Sigmoid colon (tissue), 7 donors: ENCODE measurements around the gene EXT2. TPM values are rescaled to one million over a fixed set of nuclear protein-coding genes. Genes with fewer than 3 reads are reported as not detected.

ENCODE experiments used
- DNase-seq: peaks from one replicate; pipeline ENCODE4 v3.0.0-alpha.2; 2019
- H3K27ac ChIP-seq, 4 donors: fragments of 200-600 bp; sonication (generic); one replicate each; pipeline ENCODE4 v1.5.1; 2016 to 2019; ENCODE audit warnings: mild to moderate bottlenecking in 1 of 4
- H3K27me3 ChIP-seq, 3 donors: fragments of 200-600 bp; sonication (generic); one replicate each; pipeline ENCODE4 v1.5.1; 2019; ENCODE audit warnings: mild to moderate bottlenecking in 1 of 3
- H3K36me3 ChIP-seq, 4 donors: fragments of 200-600 bp; sonication (generic); one replicate each; pipeline ENCODE4 v1.5.1; 2016 to 2019
- H3K4me1 ChIP-seq, 4 donors: fragments of 200-600 bp; sonication (generic); one replicate each; pipeline ENCODE4 v1.5.1; 2017 to 2019
- H3K4me3 ChIP-seq, 4 donors: fragments of 200-600 bp; sonication (generic); one replicate each; pipeline ENCODE4 v1.5.1; 2017 to 2019; ENCODE audit warnings: mild to moderate bottlenecking in 2 of 4, moderate library complexity in 1 of 4
- H3K9me3 ChIP-seq, 4 donors: fragments of 200-600 bp in 3 of 4; sonication (generic) in 3 of 4; one replicate each; pipeline versions ENCODE4 v1.5.1 to v1.6.1; 2013 to 2019
- CTCF ChIP-seq, 4 experiments: fragments of 450-650 bp in 3 of 4; fragments of 200-600 bp in 1 of 4; IDR thresholded peaks; one replicate each; pipeline ENCODE4 v1.5.1; 2016 to 2019; ENCODE audit warnings: antibody characterized with exemption in 4 of 4, mild to moderate bottlenecking in 3 of 4, moderate library complexity in 2 of 4
- EP300 ChIP-seq, 4 donors: sonication (generic); formaldehyde crosslinking; IDR thresholded peaks; one replicate each; pipeline ENCODE4 v1.6.1; 2017; ENCODE audit warnings: antibody characterized with exemption in 4 of 4
- POLR2A ChIP-seq, 2 donors: fragments of 450-650 bp; IDR thresholded peaks; one replicate each; pipeline ENCODE4 v1.6.1; 2016; ENCODE audit warnings: antibody characterized with exemption in 2 of 2, mild to moderate bottlenecking in 2 of 2, moderate library complexity in 2 of 2
- POLR2AphosphoS5 ChIP-seq, 4 donors: sonication (generic); formaldehyde crosslinking; IDR thresholded peaks; one replicate each; pipeline ENCODE4 v1.6.1; 2017; ENCODE audit warnings: antibody characterized with exemption in 4 of 4
- WGBS, 2 donors: extraction: QIAGEN DNeasy Blood & Tissue Kit; methylation state at CpG; one replicate each; pipeline ENCODE4 v1.1.7; 2013; 5-methylcytosine and 5-hydroxymethylcytosine counted together
- intact Hi-C: fragments of 100-400 bp; cut with DNase I; formaldehyde crosslinking; loops from one replicate; pipeline ENCODE4 v1.15.1; 2023
- polyA plus RNA-seq, 3 donors: library from polyadenylated mRNA; stranded (reverse); fragments of 200-250 nt; gene quantifications; one replicate each; pipeline ENCODE4 v1.2.3, GENCODE V29; 2013
- total RNA-seq, 4 donors: library from RNA; depleted of rRNA; stranded (reverse); fragments of >200 nt; gene quantifications; one replicate each; pipeline ENCODE4 v1.1.0, GENCODE V29; 2016
- donor health status: healthy with polysubstance abuse.
- donor health status: Bipolar disorder and iron deficiency.
- donor health status: healthy.

Gene EXT2
- total and polyA plus RNA-seq, 7 donors, result 6.6 to 68.1 (median 46.3) TPM

- DNase-seq, result no peak
- intact Hi-C loops, result no loop called here
- TF ChIP-seq POLR2A (IDR thresholded peaks at IDR 0.05) (no peak), CTCF (IDR thresholded peaks at IDR 0.05) (no peak), EP300 (IDR thresholded peaks at IDR 0.05) (no peak), POLR2AphosphoS5 (IDR thresholded peaks at IDR 0.05) (no peak)
- Histone ChIP-seq H3K9me3 (no peaks in the 10 kb centered on the region), H3K4me1 (peaks cover 0 to 14% (median 10%) of the 10 kb centered on the region in 4 donors), H3K27me3 (no peaks in the 10 kb centered on the region), H3K27ac (no peak overlapping the region), H3K4me3 (no peak overlapping the region), H3K36me3 (peaks cover 0 to 8% (median 4%) of the 10 kb centered on the region in 4 donors)
- WGBS, 2 donors, result 48 to 83% methylated on average over 5 of the region's 5 CpGs
These were observed 81.2 kb downstream of the EXT2 start for GRCh38 chr11:44176546-44177213.

- no peaks in the 10 kb centered on the region for H3K27me3 ChIP-seq
- intact Hi-C loops, result no loop called here
- 89 to 92% methylated on average over 1 of the region's 1 CpG for WGBS, 2 donors
These were observed 82.4 kb downstream of the EXT2 start for GRCh38 chr11:44177905-44178304.

GRCh38 chr11:44178381-44178780 is 82.9 kb downstream of the EXT2 start:
- WGBS, 2 donors, result 57 to 70% methylated on average over 3 of the region's 3 CpGs
- H3K27ac ChIP-seq, result no peak overlapping the region
- H3K4me3 ChIP-seq, result no peak overlapping the region
- H3K4me1 ChIP-seq, result peaks cover 0 to 14% (median 10%) of the 10 kb centered on the region in 4 donors
- no peak for DNase-seq
- H3K36me3 ChIP-seq, result peaks cover 0 to under 1% (median 0%) of the 10 kb centered on the region in 4 donors
- intact Hi-C loops, result no loop called here
- H3K27me3 ChIP-seq, result no peaks in the 10 kb centered on the region
- no peaks in the 10 kb centered on the region for H3K9me3 ChIP-seq
- TF ChIP-seq EP300 (IDR thresholded peaks at IDR 0.05), result no peak
- TF ChIP-seq CTCF (IDR thresholded peaks at IDR 0.05), result no peak
- no peak for TF ChIP-seq POLR2AphosphoS5 (IDR thresholded peaks at IDR 0.05)
- no peak for TF ChIP-seq POLR2A (IDR thresholded peaks at IDR 0.05)

More at GRCh38 chr11:44177905-44178304, 82.4 kb downstream of the EXT2 start:
- Histone ChIP-seq H3K4me1 (peaks cover 0 to 14% (median 10%) of the 10 kb centered on the region in 4 donors), H3K4me3 (no peak overlapping the region), H3K36me3 (peaks cover 0 to 5% (median under 1%) of the 10 kb centered on the region in 4 donors), H3K27ac (no peak overlapping the region), H3K9me3 (no peaks in the 10 kb centered on the region)
- no peak for DNase-seq
- TF ChIP-seq POLR2A (IDR thresholded peaks at IDR 0.05) (no peak), CTCF (IDR thresholded peaks at IDR 0.05) (no peak), EP300 (IDR thresholded peaks at IDR 0.05) (no peak), POLR2AphosphoS5 (IDR thresholded peaks at IDR 0.05) (no peak)

- no peak overlapping the region for H3K4me3 ChIP-seq
- H3K9me3 ChIP-seq, result peaks cover 0 to 2% (median 0%) of the 10 kb centered on the region in 4 donors
- H3K27me3 ChIP-seq, result no peaks in the 10 kb centered on the region
- no peak for DNase-seq
- no peak overlapping the region for H3K27ac ChIP-seq
- peaks cover 0 to 14% (median 10%) of the 10 kb centered on the region in 4 donors for H3K4me1 ChIP-seq
- no peak for TF ChIP-seq CTCF (IDR thresholded peaks at IDR 0.05)
- no peak for TF ChIP-seq POLR2A (IDR thresholded peaks at IDR 0.05)
- TF ChIP-seq POLR2AphosphoS5 (IDR thresholded peaks at IDR 0.05), result no peak
- TF ChIP-seq EP300 (IDR thresholded peaks at IDR 0.05), result no peak
- H3K36me3 ChIP-seq, result no peaks in the 10 kb centered on the region
- intact Hi-C loops, result no loop called here
- WGBS, 2 donors, result 78 to 81% methylated on average over 4 of the region's 4 CpGs
These were observed 83.7 kb downstream of the EXT2 start for GRCh38 chr11:44179173-44179572.
